ENCODE measurements around the gene PCNX2.

DNA sequence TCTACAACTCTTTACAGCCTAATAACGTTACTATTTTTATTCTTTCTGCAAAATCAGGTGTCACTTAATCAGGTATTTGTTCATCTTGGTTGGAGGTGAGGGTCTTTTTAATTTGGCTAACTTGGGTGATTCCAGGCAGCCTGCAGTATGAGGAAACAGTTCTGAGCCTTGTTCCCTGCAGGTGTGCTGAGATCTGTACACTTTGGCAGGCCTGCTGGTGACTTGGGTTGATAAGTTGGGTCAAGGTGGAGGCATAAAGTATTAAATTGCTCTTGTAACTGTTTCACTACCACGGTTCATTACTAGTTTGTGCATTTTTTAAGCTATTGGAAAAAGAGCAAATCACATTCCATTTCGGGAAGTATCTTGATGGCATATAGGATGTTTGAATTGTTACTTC is 42.0 kb upstream of the PCNX2 start:
- TF ChIP-seq ZNF468 (CRISPR knock-in tag; IDR thresholded peaks at IDR 0.05) (no peak), SMAD1 (CRISPR knock-in tag; IDR thresholded peaks at IDR 0.05; ENCODE audit: borderline replicate concordance, low read depth) (no peak), EP300 (IDR thresholded peaks at IDR 0.05; ENCODE audit: low read depth in 2 of 2, low read length in 2 of 2) (no peak), EP300 (CRISPR knock-in tag; IDR thresholded peaks at IDR 0.05; ENCODE audit: borderline replicate concordance) (no peak), CHD2 (IDR thresholded peaks at IDR 0.05; ENCODE audit: low read depth, low read length) (no peak), ATF1 (CRISPR knock-in tag; IDR thresholded peaks at IDR 0.05) (no peak), RBFOX2 (IDR thresholded peaks at IDR 0.05; ENCODE audit: low read depth, low read length) (no peak), ZBTB7B (CRISPR knock-in tag; IDR thresholded peaks at IDR 0.05) (no peak), POLR2A (IDR thresholded peaks at IDR 0.05; ENCODE audit: insufficient read depth in 1 of 2, low read depth in 2 of 2, low read length in 2 of 2) (no peak), MAFK (conservative IDR thresholded peaks at IDR 0.05 in 1 of 2, IDR thresholded peaks at IDR 0.05 in 1 of 2; ENCODE audit: low read length in 2 of 2) (no peak), HNF4A (CRISPR knock-in tag; IDR thresholded peaks at IDR 0.05) (no peak)
- TF ChIP-seq, protein P1, sequence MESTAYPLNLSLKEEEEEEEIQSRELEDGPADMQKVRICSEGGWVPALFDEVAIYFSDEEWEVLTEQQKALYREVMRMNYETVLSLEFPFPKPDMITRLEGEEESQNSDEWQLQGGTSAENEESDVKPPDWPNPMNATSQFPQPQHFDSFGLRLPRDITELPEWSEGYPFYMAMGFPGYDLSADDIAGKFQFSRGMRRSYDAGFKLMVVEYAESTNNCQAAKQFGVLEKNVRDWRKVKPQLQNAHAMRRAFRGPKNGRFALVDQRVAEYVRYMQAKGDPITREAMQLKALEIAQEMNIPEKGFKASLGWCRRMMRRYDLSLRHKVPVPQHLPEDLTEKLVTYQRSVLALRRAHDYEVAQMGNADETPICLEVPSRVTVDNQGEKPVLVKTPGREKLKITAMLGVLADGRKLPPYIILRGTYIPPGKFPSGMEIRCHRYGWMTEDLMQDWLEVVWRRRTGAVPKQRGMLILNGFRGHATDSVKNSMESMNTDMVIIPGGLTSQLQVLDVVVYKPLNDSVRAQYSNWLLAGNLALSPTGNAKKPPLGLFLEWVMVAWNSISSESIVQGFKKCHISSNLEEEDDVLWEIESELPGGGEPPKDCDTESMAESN (CRISPR knock-in tag; conservative IDR thresholded peaks at IDR 0.05) = no peak
- TF ChIP-seq, protein P2, sequence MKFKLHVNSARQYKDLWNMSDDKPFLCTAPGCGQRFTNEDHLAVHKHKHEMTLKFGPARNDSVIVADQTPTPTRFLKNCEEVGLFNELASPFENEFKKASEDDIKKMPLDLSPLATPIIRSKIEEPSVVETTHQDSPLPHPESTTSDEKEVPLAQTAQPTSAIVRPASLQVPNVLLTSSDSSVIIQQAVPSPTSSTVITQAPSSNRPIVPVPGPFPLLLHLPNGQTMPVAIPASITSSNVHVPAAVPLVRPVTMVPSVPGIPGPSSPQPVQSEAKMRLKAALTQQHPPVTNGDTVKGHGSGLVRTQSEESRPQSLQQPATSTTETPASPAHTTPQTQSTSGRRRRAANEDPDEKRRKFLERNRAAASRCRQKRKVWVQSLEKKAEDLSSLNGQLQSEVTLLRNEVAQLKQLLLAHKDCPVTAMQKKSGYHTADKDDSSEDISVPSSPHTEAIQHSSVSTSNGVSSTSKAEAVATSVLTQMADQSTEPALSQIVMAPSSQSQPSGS (CRISPR knock-in tag; IDR thresholded peaks at IDR 0.05) = no peak
